SW 1271 (cell line): Measurements from ENCODE around the gene AUTS2.

Experiments used
- DNase-seq, 2 experiments: peaks; one replicate each; lab custom pipeline; 2025; lab: John Stamatoyannopoulos, UW

The AUTS2 gene

DNA sequence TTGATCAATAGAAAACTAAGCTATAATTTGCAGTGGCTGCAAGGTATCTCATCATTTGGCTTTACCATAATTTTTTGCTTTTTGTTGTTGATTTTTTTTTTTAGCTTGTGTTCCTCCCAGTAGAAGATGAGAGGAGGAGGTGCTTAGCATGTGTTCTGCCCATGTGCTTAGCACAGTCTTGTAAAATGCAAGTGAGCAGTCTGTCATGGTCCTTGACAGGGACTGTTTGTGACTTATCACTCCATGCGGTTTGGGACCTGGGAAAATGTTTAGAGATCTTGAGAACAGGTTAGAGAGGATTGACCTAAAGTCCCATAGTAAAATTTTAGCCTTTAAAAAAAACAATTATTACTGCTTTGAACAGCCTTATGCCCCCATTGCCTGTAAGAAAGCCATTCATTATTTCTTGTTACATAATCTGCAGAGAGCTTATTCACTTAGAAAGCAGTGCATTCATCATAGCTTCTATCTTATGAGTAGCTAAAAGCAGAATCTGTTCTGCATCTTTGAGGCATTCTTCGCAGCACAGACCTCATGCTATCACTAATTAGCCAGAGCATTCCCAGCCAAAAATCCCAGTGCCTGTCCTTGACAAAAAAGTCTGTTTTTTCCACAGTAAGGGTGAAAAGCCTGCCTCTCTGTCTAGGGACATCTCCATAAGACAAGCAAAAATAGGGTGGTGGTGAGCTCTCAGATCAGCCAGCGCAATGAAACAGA lies 784.9 kb downstream of the AUTS2 start:
- no peak for DNase-seq

- no peak for DNase-seq
These were observed 785.7 kb downstream of the AUTS2 start for GRCh38 chr7:70384024-70384423.

DNA sequence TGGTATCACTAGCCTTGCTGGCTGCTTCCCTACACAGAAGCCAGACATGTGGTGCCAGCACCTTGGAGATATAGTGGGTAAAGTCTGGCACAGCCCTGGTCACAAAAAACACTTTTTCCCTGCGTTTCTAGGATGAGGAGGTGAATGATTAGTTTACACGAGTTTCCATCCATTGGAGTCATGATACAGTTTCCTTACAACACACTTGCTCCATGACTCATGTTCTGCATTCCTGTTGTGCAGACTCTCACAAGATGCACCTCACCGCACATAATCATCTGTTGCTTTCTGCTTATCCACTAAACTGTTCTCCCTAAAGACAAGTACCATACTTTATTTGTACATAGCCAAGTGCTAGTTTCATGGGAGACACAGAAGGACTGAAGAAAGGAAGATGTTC lies 786.6 kb downstream of the AUTS2 start:
- DNase-seq = no peak

GRCh38 chr7:70387217-70387616 lies 788.9 kb downstream of the AUTS2 start:
- no peak for DNase-seq

DNA sequence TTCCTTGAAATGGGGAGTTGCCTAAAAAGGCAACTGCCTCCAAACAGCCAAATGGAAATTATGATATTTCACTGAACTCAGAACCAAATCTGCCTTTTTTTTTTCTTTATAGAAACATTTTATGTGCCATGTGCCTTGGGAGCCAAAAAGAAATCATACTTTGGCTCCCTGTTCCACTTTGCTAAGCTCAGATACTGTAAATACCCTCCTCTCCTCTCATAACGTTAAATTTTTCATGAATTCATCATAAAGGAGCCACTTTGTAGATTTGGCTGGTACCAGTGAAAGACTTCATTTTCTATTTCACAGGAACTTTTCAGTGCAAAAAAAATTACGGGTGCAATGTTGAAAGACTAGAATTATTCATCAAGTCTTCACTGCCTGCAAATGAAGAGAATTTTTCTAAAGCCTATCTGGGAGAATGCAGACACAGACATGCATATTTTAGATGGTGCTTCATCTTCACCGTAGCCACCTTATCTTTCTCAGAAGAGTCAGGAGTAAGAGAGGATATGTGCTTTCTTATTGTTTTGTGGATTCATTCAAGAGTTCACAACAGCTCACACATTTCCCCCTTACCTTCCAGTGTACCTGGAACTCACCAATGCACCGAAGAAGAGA lies 791.4 kb downstream of the AUTS2 start:
- no peak for DNase-seq

DNA sequence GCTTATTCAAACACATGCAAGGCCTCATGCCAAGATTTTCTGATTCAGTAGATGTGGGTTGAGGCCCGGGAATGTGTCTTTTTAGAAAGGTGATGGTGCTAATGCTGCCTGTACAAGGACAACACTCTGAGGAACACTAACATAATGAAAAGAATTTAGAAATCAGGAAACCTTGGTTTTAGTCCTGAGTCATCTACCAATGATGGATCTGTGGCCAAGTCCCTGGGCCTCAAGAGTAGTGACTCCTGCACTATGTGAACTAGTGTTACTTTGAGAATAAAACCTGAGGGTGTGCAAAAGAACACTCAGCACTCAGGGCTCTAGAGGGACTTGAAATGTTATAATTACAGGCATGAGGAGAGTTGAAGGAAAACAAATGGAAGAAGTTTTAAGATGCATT lies 792.0 kb downstream of the AUTS2 start:
- DNase-seq = no peak

DNA sequence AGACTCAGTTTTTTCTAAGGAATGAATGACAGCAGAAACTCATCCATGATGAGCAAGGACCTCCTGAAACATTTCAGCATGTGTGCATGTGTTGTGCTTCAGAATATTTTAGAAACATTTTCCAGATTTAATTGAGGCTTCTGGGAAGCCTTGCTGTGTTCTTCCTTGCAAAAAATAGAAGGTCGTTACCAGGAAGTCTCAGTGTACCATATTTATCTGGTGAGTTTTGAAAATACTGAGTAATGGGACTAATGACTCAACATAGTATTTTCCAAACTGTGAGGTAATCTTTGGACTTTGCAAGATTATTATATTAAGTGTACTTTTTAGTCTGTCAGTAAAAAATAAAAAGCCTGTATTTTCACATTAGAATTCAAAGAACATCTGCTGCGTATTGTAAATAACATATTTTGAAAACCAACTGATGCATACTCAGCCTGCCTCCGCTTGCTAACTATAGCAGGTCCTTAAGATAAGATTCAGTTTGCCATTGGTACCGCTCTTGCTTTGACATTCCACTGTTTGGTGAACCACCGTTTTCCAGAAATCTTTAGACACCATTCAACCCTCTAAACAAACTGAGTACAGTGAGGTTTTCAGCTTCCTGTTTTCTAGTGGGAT lies 794.1 kb downstream of the AUTS2 start:
- no peak for DNase-seq

DNA sequence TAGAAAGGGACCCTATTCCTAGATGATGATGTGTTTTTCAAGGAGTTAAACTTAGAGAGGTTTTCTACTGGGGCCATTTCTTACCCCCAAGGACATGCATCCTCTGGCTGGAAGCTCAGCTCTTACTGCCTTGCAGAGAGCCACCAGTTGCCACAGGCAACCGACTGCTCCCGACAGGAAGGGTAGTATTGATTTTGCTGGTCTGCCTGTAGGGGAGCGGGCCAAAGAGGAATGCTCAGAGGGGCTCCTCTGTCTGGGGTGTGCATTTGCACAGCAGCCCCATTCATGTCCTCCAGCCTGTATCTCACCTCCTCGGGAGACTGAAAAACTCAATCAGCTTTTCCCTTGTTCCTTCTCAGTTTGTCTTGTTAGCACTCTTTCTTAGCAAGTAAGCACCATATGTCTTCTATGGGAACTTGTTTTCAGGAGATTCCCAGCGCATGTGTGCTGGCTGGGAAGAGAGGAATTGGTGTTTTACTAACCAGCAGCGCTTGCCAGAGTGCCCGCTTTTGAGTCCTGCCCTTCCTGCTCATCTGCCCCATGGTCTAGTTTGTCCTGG lies 794.7 kb downstream of the AUTS2 start:
- no peak for DNase-seq

- no peak for DNase-seq
These were observed 795.7 kb downstream of the AUTS2 start for GRCh38 chr7:70393956-70394355.

DNA sequence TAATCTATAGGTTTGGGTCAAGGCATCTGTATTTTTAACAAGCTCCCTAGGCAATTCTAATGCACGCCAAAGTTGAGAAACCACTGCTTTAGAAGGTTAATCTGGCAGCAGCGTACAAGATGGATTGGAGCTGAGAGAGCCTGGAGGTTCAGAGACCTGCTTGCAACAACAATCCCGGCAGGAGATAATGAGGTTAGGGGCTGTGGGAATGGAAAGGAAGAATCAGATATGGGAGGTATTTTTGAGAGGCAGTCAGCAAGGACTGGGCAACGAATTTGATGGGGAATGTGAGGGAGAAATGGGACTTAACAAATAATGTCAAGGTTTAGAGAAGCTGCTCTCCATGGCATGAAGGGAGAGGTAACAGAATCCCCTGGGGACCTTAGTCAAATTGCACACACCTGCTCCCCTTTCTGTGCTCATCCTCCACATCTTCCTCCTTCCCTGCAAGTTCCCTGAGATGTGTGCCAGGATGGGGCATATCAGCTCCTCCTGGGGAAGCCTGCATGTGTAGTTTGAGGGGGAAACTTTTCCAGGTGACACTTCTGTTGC lies 802.6 kb downstream of the AUTS2 start:
- DNase-seq = no peak

DNA sequence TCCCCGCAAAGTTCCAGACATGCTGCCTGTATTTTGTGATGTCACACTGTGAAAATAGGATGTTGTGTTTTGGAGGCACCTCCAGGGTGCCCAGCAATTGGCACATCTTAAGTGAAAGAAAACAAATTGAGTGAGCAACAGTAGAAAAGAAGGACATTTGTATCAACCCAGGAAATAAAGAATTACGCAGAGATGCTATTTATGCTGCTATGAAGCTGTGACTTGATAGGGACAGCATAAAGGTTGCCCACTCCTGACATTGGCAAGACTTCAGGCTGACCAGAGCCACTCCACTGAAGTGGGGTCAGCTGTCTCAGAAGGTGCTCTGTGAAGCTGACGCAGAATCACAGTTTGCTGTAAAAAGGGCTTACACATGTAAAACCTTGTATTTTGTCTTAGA lies 803.8 kb downstream of the AUTS2 start:
- no peak for DNase-seq

- DNase-seq = no peak
These were observed 807.0 kb downstream of the AUTS2 start for GRCh38 chr7:70405241-70405640.

DNA sequence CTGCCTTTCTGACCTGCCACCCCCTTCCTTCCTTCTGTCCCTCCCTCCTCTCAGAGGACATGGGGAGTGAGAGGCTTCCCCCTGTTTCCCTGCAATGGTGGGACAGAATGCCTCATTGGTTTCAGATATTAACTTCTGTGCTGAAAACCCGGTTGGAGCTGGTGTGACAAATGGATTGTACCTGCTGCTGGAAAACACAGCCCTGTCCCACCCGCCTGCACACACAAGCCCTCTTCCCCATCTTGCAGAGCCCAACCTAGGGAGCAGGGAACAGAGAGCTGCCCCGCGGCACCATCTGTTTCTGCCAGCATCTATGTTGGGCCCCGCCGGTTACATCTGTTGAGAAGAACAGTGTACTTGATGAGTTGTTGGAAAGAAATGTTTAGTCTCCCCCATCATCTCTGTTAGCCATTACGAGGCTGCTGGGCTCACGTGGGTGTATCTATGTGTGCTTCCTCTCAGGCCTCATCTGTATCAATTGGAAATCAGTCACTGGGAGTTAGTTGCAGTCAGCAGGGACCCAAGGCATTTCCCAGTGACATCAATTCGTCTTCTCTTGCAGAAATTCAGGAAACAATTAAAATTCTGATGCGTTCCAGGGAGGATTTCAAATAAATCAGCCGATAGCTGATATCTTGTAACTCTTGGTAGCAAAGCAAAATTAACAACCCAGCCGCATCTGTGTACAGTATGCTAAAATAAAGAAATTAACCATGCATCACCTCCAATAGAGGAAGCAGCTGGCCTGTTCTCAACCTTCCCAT lies 808.1 kb downstream of the AUTS2 start:
- DNase-seq = no peak

DNA sequence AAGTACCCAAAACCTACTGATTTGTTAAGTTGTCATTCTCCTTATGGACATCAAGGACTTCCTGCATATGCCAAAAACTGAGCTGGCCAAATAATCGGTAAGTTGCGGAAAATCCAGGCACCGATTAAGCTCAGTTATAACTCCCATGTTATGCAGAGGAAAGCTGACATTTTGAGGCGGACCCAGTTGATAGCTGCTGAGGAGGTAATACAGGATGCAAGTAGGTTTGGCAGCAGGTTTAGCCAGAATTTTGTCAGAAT lies 808.6 kb downstream of the AUTS2 start:
- DNase-seq = no peak

DNA sequence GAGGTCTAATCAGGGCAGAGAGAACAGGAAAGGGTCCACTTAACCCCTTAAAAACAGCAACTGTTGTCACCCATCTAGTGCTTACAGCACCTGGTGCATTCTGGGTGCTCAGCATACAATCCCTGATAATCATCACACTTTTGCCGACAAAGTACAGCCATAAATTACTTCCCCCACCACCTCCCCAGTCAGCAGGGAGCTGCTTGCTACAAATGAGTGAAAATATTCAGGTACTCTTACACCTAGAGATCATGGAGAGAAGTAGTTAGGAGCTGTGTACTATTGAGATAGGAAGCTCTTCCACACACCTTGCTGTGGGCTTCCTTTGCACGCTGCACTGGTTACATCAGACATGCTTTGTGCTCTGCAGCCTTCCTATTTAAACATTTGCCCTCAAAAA lies 810.2 kb downstream of the AUTS2 start:
- DNase-seq = no peak

DNA sequence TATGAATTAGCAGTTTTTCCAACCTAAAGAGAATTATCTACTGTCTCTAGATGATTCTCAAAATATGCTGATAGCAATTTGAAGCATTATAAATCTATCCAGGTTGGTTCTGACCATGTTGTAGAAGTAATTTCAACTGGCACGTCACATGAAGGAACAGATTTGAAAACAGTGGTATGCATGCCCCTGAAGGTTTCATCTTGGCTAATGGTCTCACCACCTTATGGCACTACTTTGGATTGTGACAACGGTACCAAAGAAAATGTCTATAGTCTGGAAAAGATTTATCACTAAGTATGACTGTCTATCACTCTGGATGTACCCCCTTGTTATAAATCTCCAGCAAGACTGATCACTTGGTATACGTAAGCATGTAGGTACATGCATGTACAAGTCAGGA lies 810.6 kb downstream of the AUTS2 start:
- no peak for DNase-seq

DNA sequence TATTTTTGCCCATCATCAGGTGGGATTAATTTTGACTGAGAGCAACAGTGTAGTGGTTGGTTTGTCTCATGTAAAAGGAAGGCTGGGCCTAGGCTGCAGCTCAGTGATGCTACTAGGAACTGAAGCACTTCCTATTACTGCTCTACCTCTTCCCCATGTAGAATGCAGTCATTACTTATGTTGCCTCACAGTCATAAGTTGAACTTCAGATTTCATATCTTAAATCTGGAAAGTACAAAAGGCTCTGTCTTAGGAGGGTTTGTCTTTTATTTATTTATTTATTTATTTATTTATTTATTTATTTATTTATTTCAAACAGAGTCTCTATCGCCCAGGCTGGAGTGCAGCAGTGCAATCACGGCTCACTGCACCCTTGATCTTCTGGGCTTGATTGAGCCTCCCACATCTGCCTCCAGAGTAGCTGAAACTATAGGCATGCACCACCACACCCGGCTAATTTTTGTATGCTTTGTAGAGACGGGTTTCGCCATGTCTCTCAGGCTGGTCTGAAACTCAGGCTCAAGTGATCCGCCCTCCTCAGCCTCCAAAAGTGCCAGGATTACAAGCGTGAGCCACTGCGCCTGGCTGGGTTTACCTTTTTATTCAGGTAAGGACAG lies 812.0 kb downstream of the AUTS2 start:
- DNase-seq = no peak

DNA sequence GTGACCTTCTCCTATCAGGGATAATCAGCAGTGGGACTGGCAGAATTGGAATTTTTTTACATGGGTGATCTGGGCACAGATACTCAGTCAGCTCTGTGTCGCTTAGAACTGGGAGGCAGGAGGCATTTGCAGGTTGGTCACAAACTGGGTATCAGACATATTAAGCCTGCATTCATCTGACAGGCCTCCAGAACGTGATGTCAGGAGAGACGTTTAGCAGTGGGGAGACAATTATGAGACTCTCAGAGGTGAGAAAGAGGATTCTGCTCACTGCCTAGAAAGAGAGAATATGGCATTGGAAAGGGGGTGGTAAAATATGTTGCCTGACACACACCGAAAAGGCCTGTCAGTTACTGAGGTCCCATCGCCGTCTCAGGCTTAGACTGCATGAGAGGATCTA lies 816.1 kb downstream of the AUTS2 start:
- DNase-seq = no peak

DNA sequence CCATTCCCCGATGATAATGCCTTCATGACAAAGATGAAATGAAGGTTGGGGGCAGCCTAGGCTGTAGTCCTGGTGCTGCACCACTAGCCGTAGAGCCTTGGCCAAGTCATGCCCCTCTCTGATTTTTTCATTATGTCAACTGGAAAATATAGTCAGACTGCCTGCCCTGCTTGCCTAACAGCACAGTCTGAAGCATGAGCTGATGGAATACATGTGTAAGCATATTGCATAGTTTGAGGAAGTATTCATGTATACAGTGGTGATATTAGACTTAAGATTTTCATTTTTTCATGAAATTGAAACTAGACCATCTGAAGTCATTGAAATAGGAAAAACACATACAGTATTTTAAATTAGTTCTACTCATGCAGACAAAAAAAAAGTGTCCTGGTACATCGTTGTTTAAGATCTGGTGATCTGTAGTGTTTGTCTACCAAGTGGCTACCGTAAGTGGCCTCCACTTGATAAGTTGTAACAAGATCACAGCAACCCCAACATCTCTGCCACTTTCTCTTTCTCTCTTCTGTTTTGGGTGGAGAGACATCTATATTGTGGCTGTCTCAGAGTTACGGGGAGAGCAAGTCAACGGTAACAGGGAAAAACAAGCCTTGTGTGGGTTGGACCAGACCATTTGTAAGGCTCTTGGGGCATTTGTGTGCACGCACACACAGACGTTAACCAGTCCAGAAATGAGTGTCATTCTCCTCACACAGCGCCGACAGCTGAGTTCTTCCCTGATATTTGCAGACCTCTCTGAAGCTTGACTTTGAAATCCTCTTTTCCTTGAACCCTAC lies 817.1 kb downstream of the AUTS2 start:
- DNase-seq = no peak

GRCh38 chr7:70416347-70416985 lies 818.2 kb downstream of the AUTS2 start:
- DNase-seq = no peak
